HEK293T (cell line): ENCODE data around the gene FDPS.
A peak's percentile ranks its signal among the peaks of the same experiment; 100 is the strongest.

Source experiments
- CTCF ChIA-PET: fragments of 350-600 bp; formaldehyde crosslinking; extraction: SDS; loops from one replicate; lab custom pipeline; 2021; ENCODE audit warnings: antibody characterized with exemption, inconsistent platforms; lab: Yijun Ruan, JAX
- POLR2A ChIA-PET: fragments of 350-600 bp; formaldehyde crosslinking; extraction: SDS; loops from one replicate; lab custom pipeline; 2020; ENCODE audit warnings: antibody characterized with exemption, inconsistent platforms; lab: Yijun Ruan, JAX
- DNase-seq: peaks from one replicate; pipeline ENCODE4 v3.0.0; 2012; ENCODE audit warnings: mixed read lengths; ENCODE audit errors: extremely low spot score
- ARNT ChIP-seq: fragments of 450-650 bp; IDR thresholded peaks from 2 replicates; pipeline ENCODE4 v1.6.1; 2017; ENCODE audit warnings: mild to moderate bottlenecking
- BHLHE40 ChIP-seq: fragments of 450-650 bp; IDR thresholded peaks from 2 replicates; pipeline ENCODE4 v1.6.1; 2016; ENCODE audit warnings: mild to moderate bottlenecking, moderate library complexity, borderline replicate concordance
- CTBP1 ChIP-seq: fragments of 450-650 bp; IDR thresholded peaks from 2 replicates; pipeline ENCODE4 v1.6.1; 2016; ENCODE audit warnings: borderline replicate concordance
- ELF4 ChIP-seq: fragments of 450-650 bp; IDR thresholded peaks from 2 replicates; pipeline ENCODE4 v1.6.1; 2017; ENCODE audit warnings: antibody characterized with exemption
- FOXA1 ChIP-seq: fragments of 450-650 bp; IDR thresholded peaks from 2 replicates; pipeline ENCODE4 v1.6.1; 2016; ENCODE audit warnings: mild to moderate bottlenecking
- FOXK2 ChIP-seq: fragments of 450-650 bp; IDR thresholded peaks from 2 replicates; pipeline ENCODE4 v1.6.1; 2016; ENCODE audit warnings: mild to moderate bottlenecking
- FOXM1 ChIP-seq: fragments of 450-650 bp; IDR thresholded peaks from 2 replicates; pipeline ENCODE4 v1.6.1; 2017; ENCODE audit warnings: mild to moderate bottlenecking, borderline replicate concordance
- HDGF ChIP-seq: fragments of 450-650 bp; IDR thresholded peaks from 2 replicates; pipeline ENCODE4 v1.6.1; 2017; ENCODE audit warnings: antibody characterized with exemption, borderline replicate concordance
- L3MBTL2 ChIP-seq: fragments of 450-650 bp; conservative IDR thresholded peaks from 2 replicates; pipeline ENCODE4 v1.6.1; 2016; ENCODE audit warnings: mild to moderate bottlenecking
- LEF1 ChIP-seq: fragments of 450-650 bp; IDR thresholded peaks from 2 replicates; pipeline ENCODE4 v1.6.1; 2017; ENCODE audit warnings: mild to moderate bottlenecking, borderline replicate concordance
- NFRKB ChIP-seq: fragments of 450-650 bp; IDR thresholded peaks from 2 replicates; pipeline ENCODE4 v1.6.1; 2016; ENCODE audit warnings: mild to moderate bottlenecking, moderate library complexity
- PKNOX1 ChIP-seq: fragments of 450-650 bp; IDR thresholded peaks from 2 replicates; pipeline ENCODE4 v1.6.1; 2016
- SP1 ChIP-seq: fragments of 450-650 bp; IDR thresholded peaks from 2 replicates; pipeline ENCODE4 v1.6.1; 2017
- SUZ12 ChIP-seq: fragments of 450-650 bp; IDR thresholded peaks from 2 replicates; pipeline ENCODE4 v1.6.1; 2016; ENCODE audit warnings: mild to moderate bottlenecking
- TARDBP ChIP-seq: fragments of 450-650 bp; IDR thresholded peaks from 2 replicates; pipeline ENCODE4 v1.6.1; 2016
- ZNF384 ChIP-seq: fragments of 450-650 bp; IDR thresholded peaks from 2 replicates; pipeline ENCODE4 v1.6.1; 2016

Gene FDPS

GRCh38 chr1:155266553-155266952, 42.1 kb upstream of the FDPS start:
- no peak for DNase-seq
- TF ChIP-seq FOXA1 (no peak), SP1 (no peak), PKNOX1 (no peak; the same call in 1 of the 2 replicates), FOXK2 (no peak), LEF1 (no peak)
- ChIA-PET POLR2A (interaction anchor here (1.0 to 4.2 kb wide), 7 partner anchors 10 to 57 kb away, joined by 4 to 25 read pairs (median 9); partner anchors contain the start of genes ENTREP3 and HCN3), CTCF (interaction anchor here (0.7 to 1.6 kb wide), 3 partner anchors 10 to 712 kb away, joined by 3 to 11 read pairs (median 3); partner anchors contain the start of gene ARHGEF2)

GRCh38 chr1:155267373-155267772, 41.3 kb upstream of the FDPS start:
- no peak for DNase-seq
- ChIA-PET POLR2A (interaction anchor here (0.7 to 4.2 kb wide), 5 partner anchors 11 to 58 kb away, joined by 3 to 25 read pairs (median 11); partner anchors contain the start of gene ENTREP3), CTCF (interaction anchor here (0.9 kb wide), 1 partner anchor 9 kb away, joined by 3 read pairs; no protein-coding TSS in a partner anchor)
- TF ChIP-seq SP1 (no peak), FOXK2 (no peak), ZNF384 (no peak), SUZ12 (no peak), NFRKB (no peak), FOXM1 (no peak), PKNOX1 (no peak), TARDBP (no peak), ARNT (no peak), L3MBTL2 (no peak), FOXA1 (no peak), CTBP1 (no peak), LEF1 (no peak), ELF4 (no peak), BHLHE40 (no peak), HDGF (no peak)

GRCh38 chr1:155268630-155269029, 40.0 kb upstream of the FDPS start:
- ChIA-PET CTCF (no interaction called here), POLR2A (no interaction called here)
- TF ChIP-seq ELF4 (no peak), TARDBP (no peak), SP1 (no peak), BHLHE40 (no peak), FOXK2 (no peak), HDGF (no peak), ZNF384 (no peak), LEF1 (no peak)
- DNase-seq = no peak

- no peak for TF ChIP-seq TARDBP
- no peak for TF ChIP-seq SP1
- TF ChIP-seq LEF1 = no peak
- no peak for TF ChIP-seq ARNT
- no peak for TF ChIP-seq BHLHE40
- TF ChIP-seq SUZ12 = no peak
- TF ChIP-seq HDGF = no peak
- no peak for TF ChIP-seq FOXK2
- no peak for TF ChIP-seq FOXM1
- no peak for TF ChIP-seq ELF4
- TF ChIP-seq L3MBTL2 = no peak
- no peak for TF ChIP-seq FOXA1
- no peak for TF ChIP-seq CTBP1
- TF ChIP-seq PKNOX1 = no peak
- TF ChIP-seq ZNF384 = no peak
- TF ChIP-seq NFRKB = no peak
- no peak for DNase-seq
- ChIA-PET POLR2A (no interaction called here), CTCF (no interaction called here)
Measured at GRCh38 chr1:155269381-155269780, 39.3 kb upstream of the FDPS start.

GRCh38 chr1:155272466-155273342, 36.0 kb upstream of the FDPS start:
- ChIA-PET CTCF (interaction anchor here (0.6 to 2.3 kb wide), 3 partner anchors 22 to 182 kb away, joined by 3 to 15 read pairs (median 3); no protein-coding TSS in a partner anchor), POLR2A (interaction anchor here (0.7 to 4.2 kb wide), 24 partner anchors 9 to 337 kb away, joined by 3 to 37 read pairs (median 5); partner anchors contain the start of genes ASH1L, ENTREP3, FDPS and MSTO1)
- peak; percentile 66 for DNase-seq

More at GRCh38 chr1:155272466-155273342, 36.0 kb upstream of the FDPS start:
- TF ChIP-seq PKNOX1 = peak; percentile 53; the same call in 1 of the 2 replicates
- TF ChIP-seq HDGF = no peak
